ENCODE results near the gene PPP6R3.

The PPP6R3 gene

DNA sequence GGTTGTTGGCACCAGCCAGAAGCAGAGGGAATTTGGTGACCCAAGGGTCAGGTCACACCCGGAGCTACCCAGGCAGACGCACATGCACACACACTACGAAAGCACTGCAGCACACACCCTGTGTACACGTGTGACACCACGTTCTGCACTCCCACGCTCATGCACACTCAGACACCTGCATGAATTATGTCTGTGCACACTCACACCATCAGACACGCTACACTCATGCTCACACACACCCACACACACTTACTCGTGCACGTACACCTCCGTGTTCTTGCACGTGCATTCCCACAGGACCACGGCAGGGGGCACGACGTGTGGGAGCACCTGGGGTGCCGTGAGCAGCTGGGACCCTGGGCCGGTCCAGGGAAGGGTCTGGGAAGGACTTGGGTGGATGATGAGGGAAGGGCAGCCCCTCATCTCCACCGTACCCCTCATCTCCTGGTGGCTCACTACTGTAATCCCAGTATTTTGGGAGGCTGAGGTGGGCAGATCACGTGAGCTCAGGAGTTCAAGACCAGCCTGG is 203.0 kb downstream of the PPP6R3 start:
- Mint-ChIP-seq H3K9me3 (no peaks in the 10 kb centered on the region), H3K27ac (no peak overlapping the region), H3K4me3 (no peak overlapping the region), H3K4me1 (no peaks in the 10 kb centered on the region), H3K36me3 (no peaks in the 10 kb centered on the region)
- DNase-seq (ENCODE audit: low spot score in 2 of 2) (no peak), ATAC-seq (no peak)

GRCh38 chr11:68664141-68664540 is 203.6 kb downstream of the PPP6R3 start:
- DNase-seq (ENCODE audit: low spot score in 2 of 2) (no peak), ATAC-seq (no peak)
- Mint-ChIP-seq H3K4me1 (no peaks in the 10 kb centered on the region), H3K4me3 (no peak overlapping the region), H3K27ac (no peak overlapping the region), H3K36me3 (no peaks in the 10 kb centered on the region), H3K9me3 (no peaks in the 10 kb centered on the region)

DNA sequence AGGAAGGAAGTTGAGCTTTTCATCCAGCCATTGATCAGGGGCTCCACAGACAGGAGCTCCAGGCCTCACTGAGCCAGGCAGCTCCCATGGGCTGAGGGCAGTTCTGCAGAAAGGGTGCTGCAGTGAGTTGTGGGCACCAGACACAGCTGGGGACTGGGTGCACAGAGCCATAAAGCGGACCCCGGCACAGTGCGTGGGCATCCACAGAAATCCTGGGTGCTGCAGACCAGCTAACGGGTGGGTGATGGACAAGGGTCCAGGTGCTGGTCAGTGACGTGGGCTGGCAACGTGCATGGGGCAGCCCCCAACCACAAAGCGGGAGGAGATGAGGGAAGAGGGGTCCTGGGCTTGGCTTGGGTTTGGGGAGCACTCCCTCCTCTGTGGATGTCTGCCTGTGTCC is 204.4 kb downstream of the PPP6R3 start:
- DNase-seq (ENCODE audit: low spot score in 2 of 2): no peak
- no peaks in the 10 kb centered on the region for H3K4me1 Mint-ChIP-seq
- no peak overlapping the region for H3K27ac Mint-ChIP-seq
- no peaks in the 10 kb centered on the region for H3K36me3 Mint-ChIP-seq
- no peak overlapping the region for H3K4me3 Mint-ChIP-seq
- no peaks in the 10 kb centered on the region for H3K9me3 Mint-ChIP-seq
- ATAC-seq: no peak

All from stimulated activated effector memory CD8-positive, alpha-beta T cell treated with anti-CD3 and anti-CD28 coated beads, Interleukin-12 subunit alpha, Interleukin-12 subunit beta, amount 100 ng/mL, for 72 hours (primary cell).